ENCODE measurements around the gene ITGAL.
A peak's percentile ranks its signal among the peaks of the same experiment; 100 is the strongest.

Gene ITGAL

DNA sequence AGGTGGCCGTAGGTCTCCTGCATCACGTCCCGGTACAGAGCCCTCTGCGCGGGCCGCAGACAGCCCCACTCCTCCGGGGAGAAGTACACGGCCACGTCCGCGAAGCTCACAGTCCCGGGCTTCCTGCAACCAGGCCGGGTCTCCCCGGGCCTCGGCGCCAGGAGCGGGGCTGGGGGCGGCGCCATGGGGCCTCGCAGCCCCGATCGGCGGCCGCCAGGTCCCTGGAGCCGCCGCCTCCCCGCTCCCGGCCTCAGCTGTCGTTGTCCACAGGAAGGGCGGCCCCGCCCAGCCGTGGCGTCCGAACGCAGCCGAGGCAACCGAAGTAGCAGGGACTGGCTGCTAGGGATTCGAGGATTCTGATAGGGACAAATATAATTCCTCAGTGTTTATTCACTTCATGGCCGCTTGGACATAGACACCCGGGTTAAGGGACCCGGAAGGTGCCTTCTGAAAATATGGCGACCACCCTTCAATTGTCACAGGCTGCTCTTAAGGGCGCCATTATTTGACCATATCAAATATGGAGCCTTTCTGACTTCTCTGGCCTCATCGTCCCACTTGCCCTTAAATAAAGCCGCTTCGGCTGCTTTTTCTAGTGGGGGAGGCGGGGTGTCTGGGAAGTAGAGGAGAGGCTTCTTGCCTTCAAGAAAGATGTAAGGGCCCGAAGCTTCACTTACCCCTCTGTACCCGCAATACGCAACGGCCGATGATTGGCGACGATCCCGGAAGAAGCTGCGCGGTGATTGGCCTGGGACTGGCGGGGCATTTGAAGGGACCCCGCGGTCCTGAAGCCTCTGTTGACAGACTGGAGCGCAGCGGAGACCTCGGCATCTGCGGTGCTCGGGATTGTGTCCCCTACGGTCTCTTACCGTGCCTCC, 99.1 kb downstream of the ITGAL start, which contains the start of gene ZNF688:
ZNF688 (minus strand) TSS at position 270 of the 878 bp plus-strand sequence; CDS start at position 185, 85 bp downstream.
- DNase-seq: peak; percentile 99
